NCI-H345 treated with DMSO at 0.1 percent for 48 hours (cell line): ENCODE results near the gene CTIF.
A peak's percentile ranks its signal among the peaks of the same experiment; 100 is the strongest.

ENCODE experiments used
- DNase-seq: peaks from one replicate; lab custom pipeline; 2025; ENCODE audit not compliant: unreplicated experiment; lab: John Stamatoyannopoulos, UW

CTIF gene

DNA sequence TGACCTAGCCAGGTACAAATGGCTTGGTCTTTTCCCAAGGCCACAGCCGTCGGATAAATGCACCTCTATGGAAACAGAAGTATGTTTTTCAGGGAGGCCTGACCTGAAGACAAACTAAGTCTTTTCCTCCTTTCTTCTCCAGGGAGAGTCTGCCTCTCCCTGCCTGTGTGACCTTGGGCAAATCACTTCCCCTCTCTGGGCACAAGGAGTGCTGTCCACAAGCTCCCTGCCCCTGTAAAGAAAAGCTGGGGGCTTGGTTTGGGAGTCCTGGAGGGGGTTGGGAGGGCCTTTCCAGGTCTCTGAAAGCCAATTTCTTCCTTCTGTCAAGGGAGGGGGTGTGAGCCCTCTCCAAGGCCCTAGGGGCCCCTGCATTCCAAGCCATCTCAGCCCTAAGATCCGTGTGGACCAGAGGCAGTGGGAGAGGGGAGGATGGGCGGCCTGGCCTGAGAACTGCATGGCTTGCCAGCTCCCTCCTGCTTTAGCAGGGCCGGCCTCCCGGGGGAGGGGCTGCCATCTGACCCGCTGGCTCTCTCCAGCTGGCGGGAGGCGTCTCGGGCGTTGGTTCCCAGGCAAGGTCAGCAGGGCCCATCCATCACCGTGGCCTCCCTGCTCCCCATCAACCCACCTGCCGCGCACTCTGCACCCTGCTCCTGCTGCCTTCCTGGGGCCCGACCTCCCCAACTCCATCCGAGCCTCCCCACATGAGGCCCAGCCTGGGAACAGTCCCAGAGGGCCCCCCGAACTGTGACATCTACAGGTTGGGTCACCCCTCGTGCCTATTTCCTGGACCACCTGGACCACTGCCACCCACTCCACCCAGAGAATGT, 350.5 kb downstream of the CTIF start:
- DNase-seq: no peak

DNA sequence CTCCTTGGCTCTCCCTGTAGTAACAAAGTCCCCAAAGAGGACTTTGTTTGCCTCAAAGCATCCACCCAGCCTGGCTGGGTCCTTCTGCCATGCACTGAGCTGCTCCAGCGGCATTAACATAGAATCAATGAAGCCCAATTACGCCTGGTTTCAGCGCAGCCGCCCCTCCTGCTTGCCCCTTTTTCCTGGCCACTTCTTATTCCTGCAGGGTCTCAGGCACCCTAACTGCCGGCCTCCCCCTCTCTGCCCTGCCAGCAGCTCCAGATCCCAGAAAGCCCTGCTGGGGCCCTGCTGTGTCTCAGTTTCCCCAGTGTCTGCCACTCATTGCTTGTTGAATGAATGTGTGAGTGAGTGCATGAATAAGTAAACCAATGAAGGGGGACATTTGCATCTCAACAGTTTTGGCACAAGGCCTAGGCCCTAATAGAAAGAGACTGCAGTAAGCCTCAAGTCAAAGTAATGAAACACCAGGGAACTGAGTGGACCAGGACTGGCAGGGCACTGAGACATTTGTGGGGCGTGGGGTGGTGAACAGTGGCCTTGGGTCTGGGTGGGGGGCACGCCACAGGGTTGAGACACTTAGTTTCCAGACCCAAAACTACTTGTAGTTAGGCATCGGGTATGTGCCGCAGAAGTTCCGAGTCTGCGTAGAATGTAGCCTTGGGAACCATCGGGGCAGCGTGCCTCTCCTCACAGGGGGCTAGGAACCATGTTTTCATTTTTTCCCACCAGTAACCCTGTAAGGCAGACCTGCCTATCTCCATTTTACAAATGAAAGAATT, 351.3 kb downstream of the CTIF start:
- no peak for DNase-seq

DNA sequence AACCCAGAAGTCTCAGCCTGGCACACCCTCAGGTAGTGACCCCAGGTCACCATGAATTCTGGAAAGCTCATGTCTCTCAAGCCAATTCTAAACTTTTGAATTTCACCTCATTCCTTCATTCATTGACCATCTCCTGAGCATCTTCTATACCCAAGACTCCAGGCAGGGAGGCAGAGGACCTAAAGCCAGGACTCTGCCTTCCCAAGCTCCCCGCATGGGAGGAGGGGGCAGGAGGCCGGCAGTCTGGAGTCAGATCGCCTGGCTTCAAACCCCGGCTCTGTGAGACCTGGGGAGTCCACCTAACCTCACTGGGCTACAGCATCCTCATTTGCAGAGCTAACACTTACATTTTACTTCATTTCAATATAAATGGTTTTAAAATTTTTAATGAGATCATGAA, 352.9 kb downstream of the CTIF start:
- no peak for DNase-seq

DNA sequence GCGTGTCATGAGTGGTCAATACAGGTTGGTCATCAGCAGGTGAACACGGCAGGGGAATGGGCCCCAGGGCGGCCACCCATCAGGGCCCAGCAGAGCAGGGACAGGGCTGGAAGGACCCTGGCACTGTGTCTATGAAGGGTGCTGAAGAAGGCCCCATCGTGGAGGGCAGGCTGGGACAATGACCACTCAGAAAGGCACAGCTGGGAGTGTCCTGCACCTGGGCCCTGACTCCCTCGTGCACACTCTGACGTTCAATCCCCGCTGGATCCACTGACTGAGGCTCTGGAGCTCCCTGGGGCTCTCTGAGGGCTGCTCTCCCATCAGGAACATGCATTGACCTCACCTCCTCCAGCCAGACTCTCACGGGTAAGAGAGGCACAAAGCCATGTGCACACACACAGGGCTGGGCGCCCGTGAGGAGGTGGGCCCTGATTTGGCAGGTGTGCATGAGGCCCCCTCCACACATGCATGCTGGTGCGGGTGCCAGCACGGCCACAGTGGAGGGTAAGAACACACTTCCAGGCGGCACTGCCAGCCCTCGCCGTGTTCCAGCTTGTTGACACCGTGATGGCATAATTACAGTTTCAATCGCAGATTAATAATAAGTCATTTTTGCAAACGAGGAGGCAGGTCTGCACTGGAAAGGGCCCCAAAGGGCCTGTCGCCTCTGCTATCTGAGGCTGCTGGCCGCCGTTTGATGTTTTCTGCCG, 353.5 kb downstream of the CTIF start:
- peak; percentile 24 for DNase-seq

DNA sequence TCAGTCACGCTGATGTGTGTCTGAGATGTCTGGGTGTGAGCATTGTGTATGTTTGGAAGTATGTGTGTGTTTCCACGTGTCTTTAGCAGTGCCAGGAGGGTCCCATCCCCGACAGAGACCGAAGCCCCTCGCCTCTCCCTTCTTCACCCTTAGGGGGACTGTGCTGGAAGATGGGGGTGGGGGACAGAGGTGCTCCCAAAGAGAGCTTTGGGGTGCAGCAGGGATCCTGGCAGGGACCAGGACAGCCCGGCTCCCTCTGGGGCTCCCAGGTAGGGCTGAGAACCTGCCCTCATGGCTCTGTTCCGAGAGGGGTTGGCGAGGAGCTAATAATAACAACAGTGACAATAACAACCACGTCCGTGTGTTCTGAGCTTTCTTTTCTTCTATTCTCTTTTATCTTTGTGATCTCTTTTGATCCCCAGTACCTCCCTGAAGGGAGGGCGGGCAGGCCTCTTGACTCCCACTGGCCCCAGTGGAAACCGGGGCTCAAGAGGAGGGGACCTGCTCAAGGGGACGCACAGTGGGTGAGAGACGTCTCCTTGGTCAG, 354.3 kb downstream of the CTIF start:
- DNase-seq: no peak

DNA sequence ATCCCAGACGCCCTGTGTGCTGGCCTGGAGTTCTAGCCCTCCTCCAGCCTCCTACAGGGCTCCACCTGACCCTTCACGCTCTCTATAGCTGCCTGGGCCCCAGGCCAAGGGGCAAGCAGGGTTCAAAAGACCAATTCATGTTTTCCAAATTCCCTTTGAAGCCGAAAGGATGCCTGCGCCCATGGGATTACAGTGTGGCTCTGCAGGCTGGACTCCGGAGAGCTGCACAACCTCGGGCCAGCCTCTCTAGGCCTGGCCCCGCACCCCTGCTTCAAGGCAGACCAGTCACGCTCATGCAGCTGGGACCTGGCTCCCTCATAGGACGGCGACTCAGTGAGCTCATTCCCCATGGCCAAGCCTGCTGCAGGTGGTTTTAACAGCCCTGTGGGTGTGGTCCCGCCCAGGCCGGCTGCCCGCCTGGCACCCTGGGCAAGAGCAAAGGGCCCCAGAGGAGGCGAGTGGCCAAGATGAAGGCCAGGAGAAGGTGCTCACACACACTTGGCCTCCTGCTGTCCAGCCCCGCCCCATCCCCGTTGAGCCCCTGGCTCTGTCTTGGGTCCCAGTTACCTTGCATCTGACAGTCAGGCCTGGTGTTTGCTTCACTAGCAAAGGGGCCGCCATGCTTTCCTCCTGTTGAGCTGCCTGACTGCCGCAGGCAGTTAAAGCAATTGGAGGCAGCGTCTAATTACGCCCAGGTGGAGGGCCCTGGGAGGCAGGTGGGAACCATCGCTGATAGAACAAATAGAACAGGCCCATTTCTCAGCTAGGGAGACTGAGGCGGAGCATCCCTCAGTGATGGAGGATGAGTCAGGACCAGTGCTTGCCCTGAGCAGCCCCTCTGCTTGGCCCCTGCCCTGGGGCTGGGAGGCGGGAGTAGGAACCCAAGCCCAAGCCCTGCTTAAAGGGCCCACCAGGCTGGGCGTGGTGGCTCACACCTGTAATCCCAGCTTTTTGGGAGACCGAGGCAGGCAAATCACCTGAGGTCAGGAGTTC, 355.1 kb downstream of the CTIF start:
- DNase-seq: no peak

DNA sequence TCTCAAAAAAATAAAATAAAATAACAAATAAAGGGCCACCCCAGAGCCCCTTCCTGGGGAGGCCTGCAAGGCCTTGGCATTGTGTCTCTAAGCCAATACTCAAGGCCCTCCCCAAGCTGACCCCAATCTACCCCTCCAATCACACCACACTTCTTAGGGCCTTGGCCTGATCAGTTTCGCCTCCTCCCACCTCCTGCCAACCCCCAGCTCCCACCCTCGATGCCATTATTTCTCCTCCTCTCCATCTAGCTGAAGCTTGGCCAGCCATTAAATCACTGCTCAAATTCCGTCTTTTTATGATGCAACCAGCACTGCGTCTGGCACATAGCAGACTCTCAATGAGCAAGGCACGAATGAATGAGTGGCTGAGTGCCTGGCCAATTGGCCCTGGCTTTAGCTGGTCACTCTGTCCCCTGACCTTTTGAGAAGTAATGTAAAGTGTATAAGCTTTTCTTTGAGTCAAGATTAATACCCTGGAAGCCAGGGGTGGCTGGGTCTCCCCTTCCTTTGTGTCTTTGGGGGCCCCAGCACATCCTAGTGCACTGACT, 356.0 kb downstream of the CTIF start:
- DNase-seq: no peak

DNA sequence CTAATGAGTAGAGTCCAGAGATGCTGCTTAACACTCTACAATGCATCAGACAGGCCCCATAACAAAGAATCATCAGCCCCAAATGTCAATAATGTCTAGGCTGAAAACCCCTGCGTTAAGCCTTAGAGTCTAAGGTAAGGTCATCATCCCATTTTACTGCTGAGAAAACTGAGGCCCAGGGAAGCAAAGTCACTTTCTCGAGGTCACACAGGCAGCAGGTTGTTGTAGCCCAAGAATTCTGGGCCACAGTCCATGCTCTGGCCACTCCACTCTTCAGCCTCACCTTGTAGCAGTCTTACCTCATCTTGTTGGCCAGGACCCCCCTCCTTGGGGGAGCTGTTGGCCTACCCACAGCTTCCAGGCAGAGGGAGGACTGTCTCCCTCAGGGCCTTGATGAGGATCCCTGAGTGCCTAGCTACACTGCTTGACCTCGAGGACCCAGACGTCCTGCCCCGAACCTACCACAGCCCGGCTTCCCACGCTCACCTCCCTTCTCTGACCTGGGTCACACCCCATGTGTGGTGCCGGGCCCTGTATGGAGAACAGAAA, 357.6 kb downstream of the CTIF start:
- DNase-seq: no peak

DNA sequence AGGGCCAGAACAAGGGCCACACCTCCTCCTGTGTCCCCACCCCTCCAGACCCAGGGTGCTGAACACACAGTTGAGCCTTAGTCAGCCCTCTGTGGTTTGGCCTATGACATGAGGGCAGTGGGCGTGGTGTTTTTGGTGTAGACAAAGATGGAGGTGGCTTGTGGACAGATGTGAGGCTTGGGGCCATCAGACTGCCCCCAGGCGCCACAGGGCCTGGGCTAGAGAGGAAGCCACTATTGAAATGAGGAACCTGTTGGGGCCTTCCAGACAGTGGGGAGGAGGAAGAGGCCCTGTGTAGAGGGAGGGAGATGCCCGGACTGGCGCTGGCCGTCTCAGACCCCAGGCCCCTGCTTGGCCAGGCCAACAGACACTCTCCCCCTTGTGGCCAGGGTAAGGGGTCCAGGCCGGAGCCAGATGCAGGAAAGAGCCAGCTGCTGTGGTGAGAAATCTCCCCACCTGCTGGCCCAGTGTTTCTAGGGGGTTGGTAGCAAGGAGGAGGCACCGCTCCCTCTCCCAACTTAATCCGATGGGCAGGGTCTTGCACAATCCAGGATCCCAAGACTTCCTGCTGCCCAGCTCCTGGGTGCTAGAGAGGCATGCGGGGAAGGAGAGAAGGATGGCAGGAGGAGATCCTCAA, 358.2 kb downstream of the CTIF start:
- DNase-seq: no peak

DNA sequence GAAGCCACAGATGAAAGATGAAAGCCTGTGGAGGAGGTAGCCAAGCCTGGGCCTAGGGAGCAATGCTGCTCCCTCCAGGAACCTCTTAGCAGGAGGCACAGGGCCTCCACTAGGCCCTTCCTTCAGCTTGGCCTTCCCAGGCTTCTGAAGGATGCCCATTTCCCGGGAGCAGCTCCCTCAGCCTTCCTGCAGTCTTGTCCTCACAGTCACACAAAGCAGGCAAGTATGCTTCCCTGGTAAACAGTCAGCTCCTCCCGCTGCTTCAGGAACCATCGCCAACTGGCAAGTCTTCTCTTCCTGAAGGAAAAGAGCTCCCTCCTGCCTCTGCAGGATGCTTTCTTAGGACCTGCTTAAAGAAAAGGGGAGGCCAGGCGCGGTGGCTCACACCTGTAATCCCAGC, 358.7 kb downstream of the CTIF start:
- DNase-seq: no peak

DNA sequence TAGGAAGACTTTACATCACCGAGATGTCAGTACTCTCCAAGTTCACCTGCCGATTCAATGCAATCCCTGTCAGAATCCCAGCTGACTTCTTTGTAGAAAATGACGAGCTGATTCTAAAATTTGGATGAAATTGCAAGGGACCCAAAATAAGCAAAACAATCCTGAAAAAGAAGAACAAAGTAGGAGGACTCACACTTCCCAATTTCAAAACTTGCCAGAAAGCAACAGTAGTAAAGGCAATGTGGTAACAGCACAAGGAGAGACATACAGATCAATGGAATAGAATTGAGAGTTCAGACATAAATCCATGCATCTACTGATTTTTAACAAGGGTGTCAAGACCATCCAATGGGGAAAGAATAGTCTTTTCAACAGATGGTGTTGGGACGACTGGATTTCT, 359.7 kb downstream of the CTIF start:
- no peak for DNase-seq

DNA sequence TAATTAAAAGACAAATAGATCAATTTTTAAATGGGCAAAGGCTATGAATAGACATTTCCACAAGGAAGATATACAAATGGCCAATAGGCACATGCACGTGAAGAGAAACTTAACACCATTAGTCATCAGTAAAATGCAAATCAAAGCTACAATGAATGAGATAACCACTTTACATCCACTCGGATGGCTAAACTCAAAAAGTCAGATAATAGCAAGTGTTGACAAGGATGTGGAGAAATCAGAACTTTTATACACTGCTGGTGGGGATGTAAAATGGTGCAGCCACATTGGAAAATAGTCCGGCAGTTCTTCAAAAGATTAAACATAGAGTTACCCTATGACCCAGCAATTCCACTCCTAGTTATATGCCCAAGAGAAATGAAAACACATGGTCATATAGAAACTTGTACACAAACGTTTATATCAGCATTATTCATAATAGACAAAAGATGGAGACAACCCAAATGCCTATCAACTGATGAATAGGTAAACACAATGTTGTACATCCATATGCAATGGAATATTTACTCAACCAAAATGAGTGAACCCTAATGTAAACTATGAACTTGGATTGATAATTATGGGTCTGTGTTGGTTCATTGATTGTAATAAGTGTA, 360.8 kb downstream of the CTIF start:
- DNase-seq: no peak

DNA sequence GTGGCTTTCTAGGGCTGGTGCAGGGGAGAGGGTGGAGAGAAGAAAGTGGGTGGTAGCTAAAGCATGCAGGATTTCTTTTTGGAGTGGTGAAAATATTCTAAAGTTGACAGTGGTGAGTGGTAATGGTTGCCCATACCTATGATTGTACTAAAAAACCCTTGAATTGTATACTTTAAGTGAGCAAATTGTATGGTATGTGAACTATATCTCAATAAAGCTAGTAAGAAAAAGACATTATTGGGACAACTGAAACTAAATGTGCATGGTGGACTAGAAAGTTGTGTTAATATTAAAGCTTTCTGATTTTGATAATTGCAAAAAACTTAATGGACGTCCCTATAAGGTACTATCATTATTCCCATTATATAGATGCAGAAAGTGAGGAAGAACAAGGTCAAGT, 361.6 kb downstream of the CTIF start:
- DNase-seq: no peak

DNA sequence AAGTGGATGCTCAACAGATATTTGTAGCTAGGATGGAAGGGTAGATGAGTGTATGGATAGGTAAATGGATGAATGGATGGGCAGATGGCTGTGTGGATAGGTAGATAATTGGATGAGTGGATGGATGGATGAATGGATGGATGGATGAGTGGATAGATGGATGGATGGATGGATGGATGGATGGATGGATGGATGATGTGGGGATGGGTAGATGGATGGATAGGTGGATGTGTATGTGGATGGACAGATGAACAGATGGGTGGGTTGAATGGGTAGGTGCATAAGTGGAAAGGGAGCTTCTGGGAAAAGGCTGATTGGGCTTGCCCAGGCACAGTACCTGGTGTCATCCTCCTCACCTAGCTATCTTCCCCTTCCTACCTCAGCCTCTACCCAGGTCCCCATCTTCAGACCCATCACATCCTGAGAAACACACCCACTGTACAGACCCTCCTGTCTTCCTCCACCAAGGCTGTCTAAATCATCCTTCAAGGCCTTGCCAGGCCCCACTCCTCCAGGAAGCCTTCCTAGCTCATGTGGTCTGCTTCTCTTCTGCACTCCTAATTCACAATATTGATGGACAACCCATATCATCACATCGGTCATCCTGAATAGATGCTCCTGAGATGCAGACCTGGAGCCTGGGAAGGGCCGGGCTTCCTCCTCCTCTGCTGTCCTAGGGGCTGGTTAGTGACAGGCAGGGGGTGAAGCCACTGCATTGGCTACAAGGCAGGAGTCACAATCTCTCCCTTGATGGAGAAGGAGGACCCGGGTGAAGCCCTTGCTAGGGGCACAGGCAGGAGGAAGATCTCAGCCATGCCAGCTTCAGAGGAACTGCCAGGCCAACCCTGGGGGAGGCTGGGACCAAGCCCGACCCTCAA, 362.6 kb downstream of the CTIF start:
- DNase-seq: no peak

DNA sequence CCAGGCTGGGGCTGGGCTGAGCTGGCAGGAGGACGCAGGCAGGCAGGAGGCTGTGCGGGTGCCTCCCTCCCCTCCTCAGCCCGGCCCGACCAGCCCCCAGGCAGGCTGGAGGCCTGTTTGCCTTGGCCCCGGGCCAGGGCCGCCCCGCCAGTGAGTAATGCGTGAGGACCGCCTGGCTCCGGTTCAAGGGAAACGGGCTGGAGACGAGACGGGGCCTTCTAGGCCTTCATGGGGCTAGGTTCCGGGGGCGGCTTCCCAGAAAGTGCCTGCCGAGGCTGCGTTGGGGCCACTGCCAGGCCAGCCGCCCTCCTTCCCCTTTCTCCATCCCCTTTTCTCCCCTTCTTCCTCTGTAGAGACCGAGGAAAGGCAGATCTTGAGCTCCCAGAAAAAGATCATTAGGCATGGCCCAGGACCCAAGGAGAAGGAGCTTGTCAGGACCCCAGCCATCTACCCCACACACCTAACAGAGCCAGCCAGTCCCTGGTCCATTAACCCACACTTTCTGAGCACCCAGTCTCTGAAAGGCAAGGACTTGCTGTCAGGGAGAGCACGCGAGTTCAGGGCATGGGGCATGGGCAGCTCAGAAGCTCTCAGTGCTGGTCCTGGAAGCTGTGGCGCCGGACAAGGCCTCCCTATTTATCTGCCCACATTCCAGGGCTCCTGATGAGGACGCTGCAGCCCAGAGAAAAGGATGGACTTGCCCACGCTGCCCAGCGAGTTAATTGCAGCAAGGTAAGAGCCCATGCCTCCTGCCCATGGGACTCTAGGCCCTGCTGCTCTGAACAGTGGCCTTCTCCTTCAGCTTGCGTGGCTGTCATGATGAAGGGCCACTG, 363.4 kb downstream of the CTIF start:
- peak; percentile 76 for DNase-seq

DNA sequence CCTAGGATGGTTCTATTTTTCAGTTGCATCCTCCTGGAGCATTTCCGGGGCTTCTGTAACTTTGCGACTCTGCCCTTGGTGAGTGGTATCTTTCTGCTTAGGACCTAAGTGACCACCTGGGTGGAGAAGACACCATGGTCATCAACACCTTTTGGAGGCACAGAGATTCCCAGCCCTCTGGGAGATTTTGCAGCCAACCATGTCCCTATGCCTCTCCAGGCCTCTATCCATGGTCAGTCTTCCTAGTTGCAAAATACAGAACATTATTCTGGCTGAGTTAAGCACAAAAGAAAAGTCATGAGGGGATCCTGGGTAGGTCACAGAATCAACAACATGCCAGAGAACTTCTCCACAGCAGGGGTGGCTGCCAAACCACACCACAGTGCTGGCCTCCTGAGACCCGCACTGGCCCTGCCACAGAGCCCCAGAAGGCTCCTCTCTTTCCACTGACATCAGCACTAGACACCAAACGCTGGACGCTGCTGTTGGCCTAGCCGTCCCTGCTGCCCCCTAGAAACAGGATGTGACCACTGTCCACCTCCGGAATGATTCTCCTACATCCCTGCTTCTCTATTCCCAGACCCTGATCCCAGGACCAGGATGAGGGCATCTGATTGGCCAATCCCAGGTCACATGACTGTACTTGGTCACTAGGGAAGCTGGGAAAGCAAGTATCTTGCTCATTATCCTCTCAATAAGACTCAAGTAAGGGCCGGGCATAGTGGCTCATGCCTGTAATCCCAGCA, 364.2 kb downstream of the CTIF start:
- DNase-seq: no peak
